Measurements from ENCODE around the gene PDK2. TPM values are rescaled to one million over a fixed set of nuclear protein-coding genes. Genes with fewer than 3 reads are reported as not detected.

The PDK2 gene
- total and polyA plus RNA-seq, 2 of the 4 experiments (the other 2 are of a cell fraction) = 26.7 to 104 TPM

GRCh38 chr17:50118076-50118827 is 23.1 kb downstream of the PDK2 start:
- H2BK5ac ChIP-seq (ENCODE audit: low read depth, low read length, poor library complexity, severe bottlenecking) = no peak overlapping the region
- H3K27ac ChIP-seq (ENCODE audit: insufficient read depth, low read length) = no peak overlapping the region
- H3K4me1 ChIP-seq (ENCODE audit: control insufficient read depth, insufficient read depth, low read length) = peaks cover 2% of the 10 kb centered on the region
- H3K23ac ChIP-seq (ENCODE audit: low read depth, low read length) = no peak overlapping the region
- H4K5ac ChIP-seq (ENCODE audit: low read depth, low read length) = no peak overlapping the region
- CTCF ChIA-PET = no interaction called here
- H4K20me1 ChIP-seq (ENCODE audit: insufficient read depth, low read length) = no peaks in the 10 kb centered on the region
- no peak overlapping the region for H4K8ac ChIP-seq (ENCODE audit: low read depth in 2 of 2, low read length in 2 of 2)
- no peak overlapping the region for H3K4me3 ChIP-seq (ENCODE audit: insufficient read depth, low read depth, low read length)
- H3K4ac ChIP-seq (ENCODE audit: low read depth, low read length) = no peak overlapping the region
- no peak overlapping the region for H2AK9ac ChIP-seq (replicated peaks; ENCODE audit: low read depth, low read length, poor library complexity)
- in situ Hi-C loops (cut with MboI; ENCODE audit: low sequenced_read_pairs) (no loop called here), intact Hi-C loops (cut with micrococcal nuclease) (no loop called here), dilution Hi-C loops (cut with HindIII; ENCODE audit: low sequenced_read_pairs, unreplicated experiment) (no loop called here)
- no peaks in the 10 kb centered on the region for H3K9me3 ChIP-seq (ENCODE audit: control insufficient read depth, insufficient read depth, low read length)
- no peak overlapping the region for H3K4me2 ChIP-seq (ENCODE audit: low read depth, low read length)
- no peak overlapping the region for H2BK15ac ChIP-seq (ENCODE audit: low read depth, low read length)
- no peak overlapping the region for H2AFZ ChIP-seq (replicated peaks; ENCODE audit: low read length, poor library complexity)
- H3K9me1 ChIP-seq (ENCODE audit: insufficient read depth, low read length) = peaks cover 6% of the 10 kb centered on the region
- WGBS, 2 experiments (ENCODE audit: extremely low coverage in 2 of 2, insufficient read length in 1 of 2) = 89% methylated on average over 19 of the region's 23 CpGs; no CpG with 5 or more reads in 1 of the 2 experiments
- DNase-seq (no peak), ATAC-seq (ENCODE audit: low read depth) (no peak)
- no peaks in the 10 kb centered on the region for H3K79me1 ChIP-seq (ENCODE audit: low read depth in 1 of 2, low read length in 2 of 2)
- no peak overlapping the region for H2BK120ac ChIP-seq (ENCODE audit: low read depth, low read length)
- BruUV-seq (replicated peaks) = no TSS peak
- peaks cover 15% of the 10 kb centered on the region; the same call in 1 of the 2 replicates for H3K36me3 ChIP-seq (ENCODE audit: control insufficient read depth, insufficient read depth, low read length)
- no peak overlapping the region for H2AK5ac ChIP-seq (ENCODE audit: low read depth, low read length)
- no peak for TF ChIP-seq BHLHE40 (IDR thresholded peaks at IDR 0.05; ENCODE audit: low read depth, low read length)
- TF ChIP-seq SMC3 (IDR thresholded peaks at IDR 0.05; ENCODE audit: low read depth, low read length) = no peak
- TF ChIP-seq FOS (IDR thresholded peaks at IDR 0.05; ENCODE audit: low read depth, low read length) = no peak
- no peak for TF ChIP-seq RAD21 (IDR thresholded peaks at IDR 0.05; ENCODE audit: low read length)
- no peak for TF ChIP-seq RCOR1 (IDR thresholded peaks at IDR 0.05; ENCODE audit: insufficient replicate concordance, low read length)
- TF ChIP-seq NFE2L2 (IDR thresholded peaks at IDR 0.05; ENCODE audit: low read depth, low read length) = no peak
- no peak for TF ChIP-seq ELK1 (IDR thresholded peaks at IDR 0.05; ENCODE audit: borderline replicate concordance, low read depth, low read length)
- no peak for TF ChIP-seq CHD1 (IDR thresholded peaks at IDR 0.05; ENCODE audit: low read depth, low read length)
- no peak for TF ChIP-seq MAZ (IDR thresholded peaks at IDR 0.05; ENCODE audit: borderline replicate concordance, low read depth, low read length)
- TF ChIP-seq MAFK (IDR thresholded peaks at IDR 0.05; ENCODE audit: low read depth, low read length) = no peak
- TF ChIP-seq POLR2A (IDR thresholded peaks at IDR 0.05; ENCODE audit: low read depth, low read length) = no peak
- POLR2A ChIA-PET (ENCODE audit: unreplicated experiment) = no interaction called here
- H3K56ac ChIP-seq (ENCODE audit: extremely low read depth, insufficient read depth, low read length) = no peak overlapping the region
- H2BK20ac ChIP-seq (ENCODE audit: low read depth, low read length) = no peak overlapping the region
- H3K18ac ChIP-seq (ENCODE audit: low read depth, low read length) = no peak overlapping the region
- no peak overlapping the region for H3K9ac ChIP-seq (ENCODE audit: low read depth, low read length)
- H3K14ac ChIP-seq (replicated peaks; ENCODE audit: low read depth, low read length) = 0 out of 2 replicates have a peak overlapping the region, but pooled peaks have one; percentile 16
- no peaks in the 10 kb centered on the region for H3K27me3 ChIP-seq (ENCODE audit: control insufficient read depth, insufficient read depth, low read length)
- no peak overlapping the region for H4K91ac ChIP-seq (ENCODE audit: insufficient read depth, low read depth, low read length)
